ENCODE results near the gene GPR139. TPM values are rescaled to one million over a fixed set of nuclear protein-coding genes. Genes with fewer than 3 reads are reported as not detected.

Gene GPR139
- total RNA-seq, result not detected

GRCh38 chr16:20073203-20074098 lies at the start of gene GPR139:
Gene GPR139 (minus strand): TSS chr16:20073890. CDS start chr16:20073616, 274 bp downstream.

Other genes with a start within 250 kb of the GPR139 start
- 109 TPM for gene GPRC5B, start 189.0 kb downstream of the GPR139 start, total RNA-seq